ENCODE data around the gene KITLG. TPM values are rescaled to one million over a fixed set of nuclear protein-coding genes. Genes with fewer than 3 reads are reported as not detected.
"Not testable (repeated sequence)": the region's sequence is repeated elsewhere in the genome, so short reads cannot be mapped to it uniquely, and the experiment has no call there.

KITLG gene
- total RNA-seq, 2 experiments from 2014 or later: 0.19 to 0.31 TPM

DNA sequence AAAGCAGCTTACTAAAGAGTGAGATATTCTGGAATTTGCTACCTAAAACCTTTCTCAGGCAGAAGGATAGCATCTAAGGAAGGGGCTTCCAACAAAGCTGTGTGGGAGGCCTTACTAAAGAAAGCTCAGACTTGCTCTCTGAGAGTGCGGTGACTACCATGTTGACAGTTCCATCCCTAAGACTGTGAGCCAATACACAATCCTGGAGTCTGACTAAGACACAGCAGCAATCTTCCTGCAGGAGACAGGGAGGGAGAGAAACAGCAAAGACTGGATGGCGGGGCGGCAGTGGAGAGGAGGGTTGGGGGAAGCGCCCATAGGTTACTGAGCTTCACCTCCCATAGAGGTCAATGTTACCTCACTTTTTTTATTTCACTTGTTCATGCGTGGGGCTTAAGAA, 70.9 kb downstream of the KITLG start:
- Mint-ChIP-seq H3K4me3 (no peak overlapping the region), H3K4me1 (no peaks in the 10 kb centered on the region), H3K27me3 (no peaks in the 10 kb centered on the region), H3K27ac (no peak overlapping the region), H3K9me3 (no peaks in the 10 kb centered on the region), H3K36me3 (no peaks in the 10 kb centered on the region)
- ATAC-seq (ENCODE audit: low read depth) (no peak), DNase-seq (no peak)
- POLR2A ChIA-PET: no interaction called here

DNA sequence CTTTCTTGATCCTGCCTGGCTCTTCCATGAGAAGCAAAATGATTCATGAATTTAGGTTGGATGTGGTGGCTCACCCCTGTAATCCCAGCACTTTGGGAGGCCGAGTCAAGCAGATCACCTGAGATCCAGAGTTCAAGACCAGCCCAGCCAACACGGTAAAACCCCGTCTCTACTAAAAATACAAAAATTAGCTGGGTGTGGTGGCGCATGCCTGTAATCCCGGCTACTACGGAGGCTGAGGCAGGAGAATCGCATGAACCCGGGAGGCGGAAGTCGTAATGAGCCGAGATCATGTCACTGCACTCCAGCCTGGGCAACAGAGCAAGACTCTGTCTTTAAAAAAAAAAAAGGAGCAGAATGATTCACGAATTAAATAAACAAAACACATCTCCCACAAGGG, 72.4 kb downstream of the KITLG start:
- H3K36me3 Mint-ChIP-seq; H3K4me1 Mint-ChIP-seq; DNase-seq; H3K27me3 Mint-ChIP-seq; POLR2A ChIA-PET; H3K27ac Mint-ChIP-seq; ATAC-seq (ENCODE audit: low read depth); H3K9me3 Mint-ChIP-seq; H3K4me3 Mint-ChIP-seq: not testable (repeated sequence)

DNA sequence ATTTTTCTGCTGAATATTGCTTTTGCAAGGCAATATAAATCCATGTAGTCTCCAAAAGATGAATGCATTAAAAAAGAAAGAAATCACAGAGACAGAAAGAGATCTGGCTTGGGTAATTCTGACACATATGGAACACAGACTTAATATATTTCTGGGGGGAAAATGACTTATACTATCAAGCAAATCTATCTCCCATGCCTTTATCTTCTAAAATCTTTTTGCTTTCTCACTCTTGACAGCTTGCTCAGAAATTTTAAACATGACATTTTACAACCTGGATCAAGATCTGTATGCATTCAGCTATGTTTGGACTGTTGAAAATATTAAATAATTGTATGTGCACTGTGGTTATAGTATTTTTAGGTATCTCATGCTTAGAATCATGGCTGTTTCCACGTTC, 73.0 kb downstream of the KITLG start:
- no peaks in the 10 kb centered on the region for H3K4me1 Mint-ChIP-seq
- H3K27ac Mint-ChIP-seq: no peak overlapping the region
- POLR2A ChIA-PET: no interaction called here
- H3K9me3 Mint-ChIP-seq: no peaks in the 10 kb centered on the region
- DNase-seq (no peak), ATAC-seq (ENCODE audit: low read depth) (no peak)
- H3K27me3 Mint-ChIP-seq: no peaks in the 10 kb centered on the region
- H3K36me3 Mint-ChIP-seq: no peaks in the 10 kb centered on the region
- no peak overlapping the region for H3K4me3 Mint-ChIP-seq

DNA sequence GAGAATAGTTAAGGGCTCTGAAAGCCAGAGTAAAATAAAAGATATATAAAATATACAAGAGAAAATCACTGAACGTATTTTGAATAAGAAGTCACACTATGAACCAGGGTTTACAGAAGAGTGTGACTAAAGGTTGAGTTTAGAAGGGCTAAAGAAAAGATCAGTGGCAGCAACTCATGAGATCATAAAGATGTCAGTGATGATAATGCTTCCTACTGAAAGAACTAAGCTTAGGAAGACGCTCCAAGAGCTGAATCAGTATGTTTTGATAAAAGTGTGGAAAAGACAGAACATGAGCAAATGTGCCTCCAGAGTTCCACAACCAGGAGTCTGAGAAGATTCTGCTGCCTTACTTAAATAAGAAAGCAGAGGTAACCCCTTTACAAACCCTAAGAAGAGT, 74.6 kb downstream of the KITLG start:
- ATAC-seq (ENCODE audit: low read depth): no peak
- POLR2A ChIA-PET: no interaction called here

DNA sequence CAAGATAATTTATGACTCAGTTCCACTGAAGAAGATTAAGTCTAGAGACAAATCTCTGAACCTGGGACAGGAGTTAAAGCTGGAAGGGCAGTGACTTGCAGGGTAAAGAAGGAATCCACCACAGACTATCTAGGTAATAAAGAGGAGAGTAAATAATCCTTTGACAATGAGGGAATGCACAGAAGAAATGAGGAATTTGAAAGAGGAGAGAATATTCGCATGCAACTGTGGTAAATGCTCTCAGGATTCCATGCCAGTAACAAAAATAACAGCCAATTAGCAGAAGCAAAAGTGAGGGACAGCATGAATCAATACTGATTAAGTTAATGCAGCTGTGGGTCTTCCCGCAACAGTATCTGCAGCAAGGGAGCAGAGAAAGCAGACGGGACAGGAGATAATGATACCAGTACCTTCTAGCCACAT, 77.0 kb downstream of the KITLG start:
- DNase-seq (no peak), ATAC-seq (ENCODE audit: low read depth) (no peak)
- Mint-ChIP-seq H3K4me1 (no peaks in the 10 kb centered on the region), H3K27me3 (no peaks in the 10 kb centered on the region), H3K27ac (no peak overlapping the region), H3K36me3 (no peaks in the 10 kb centered on the region), H3K4me3 (no peak overlapping the region), H3K9me3 (no peaks in the 10 kb centered on the region)
- POLR2A ChIA-PET: no interaction called here

More for the DNA sequence above, 74.6 kb downstream of the KITLG start:
- no peaks in the 10 kb centered on the region for H3K9me3 Mint-ChIP-seq
- H3K27ac Mint-ChIP-seq: no peak overlapping the region
- H3K27me3 Mint-ChIP-seq: no peaks in the 10 kb centered on the region
- H3K4me1 Mint-ChIP-seq: no peaks in the 10 kb centered on the region
- no peak for DNase-seq
- H3K36me3 Mint-ChIP-seq: no peaks in the 10 kb centered on the region
- H3K4me3 Mint-ChIP-seq: no peak overlapping the region

DNA sequence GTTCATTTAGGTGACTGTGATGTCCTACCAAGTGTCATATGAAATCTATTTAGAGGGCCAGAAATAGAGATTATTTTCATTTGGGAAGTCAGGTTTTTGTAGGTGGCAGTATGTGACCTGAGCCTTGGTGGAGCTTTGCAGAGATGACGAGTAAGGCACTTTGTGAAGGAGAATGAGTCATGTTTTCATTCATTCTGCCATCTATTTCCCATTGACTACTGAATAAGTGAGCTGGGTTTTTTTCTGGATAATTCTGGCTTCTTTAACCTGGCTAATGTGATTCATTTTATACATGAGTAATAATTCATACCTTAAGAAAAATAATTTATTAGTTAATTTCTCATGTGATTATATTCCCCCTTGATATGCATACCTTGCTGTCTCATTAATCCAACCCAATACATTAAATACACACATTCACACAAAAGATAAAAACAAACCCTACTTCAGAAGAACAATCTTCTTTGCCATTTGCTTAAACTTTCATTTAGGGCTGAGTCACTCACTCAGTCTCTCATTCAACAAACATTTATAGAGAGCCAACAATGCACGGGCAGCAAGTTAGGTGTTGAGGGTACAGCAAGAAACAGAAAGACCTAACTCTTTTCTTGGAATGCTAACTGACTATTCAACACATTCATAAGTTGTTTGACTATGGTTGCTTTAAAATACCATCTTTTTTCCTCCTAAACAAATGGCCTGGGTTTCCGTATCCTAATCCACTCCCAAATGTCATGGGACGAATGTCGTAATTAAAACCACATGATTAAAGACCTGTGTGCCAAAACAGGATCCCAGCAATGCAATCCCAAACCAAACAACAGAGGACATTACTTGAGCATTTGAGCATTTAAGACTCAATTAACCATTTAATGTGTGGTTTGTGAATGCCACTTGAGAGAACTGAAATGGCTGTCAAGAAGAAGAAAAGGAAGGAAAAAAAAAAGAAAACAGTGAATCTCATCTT, 78.0 kb downstream of the KITLG start:
- no peak overlapping the region for H3K4me3 Mint-ChIP-seq
- POLR2A ChIA-PET: no interaction called here
- DNase-seq: no peak
- ATAC-seq (ENCODE audit: low read depth): no peak
- H3K9me3 Mint-ChIP-seq: no peaks in the 10 kb centered on the region
- H3K27ac Mint-ChIP-seq: no peak overlapping the region
- no peaks in the 10 kb centered on the region for H3K36me3 Mint-ChIP-seq
- no peaks in the 10 kb centered on the region for H3K27me3 Mint-ChIP-seq
- no peaks in the 10 kb centered on the region for H3K4me1 Mint-ChIP-seq

DNA sequence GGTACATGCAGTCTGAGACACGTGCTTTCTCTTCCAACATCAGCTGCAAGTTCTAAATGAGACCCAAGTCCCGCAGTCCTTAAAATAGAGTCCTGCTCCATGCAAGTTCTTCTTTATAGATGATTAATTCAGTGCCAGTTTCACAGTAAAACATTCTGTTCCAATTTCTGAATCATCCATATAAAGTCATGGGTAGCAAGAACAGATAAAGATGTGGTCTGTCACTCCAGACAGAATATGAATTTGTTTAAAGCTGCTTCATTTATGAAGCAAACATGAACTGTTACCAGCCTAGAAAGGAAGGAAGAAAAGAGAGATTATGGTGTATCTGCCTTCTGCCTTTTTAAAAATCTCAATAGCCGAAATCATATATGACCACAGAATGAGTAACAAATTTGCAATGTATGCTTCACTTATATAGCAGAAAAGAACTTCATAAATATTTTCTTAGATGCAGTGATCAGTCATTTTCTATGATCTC, 83.3 kb downstream of the KITLG start:
- Mint-ChIP-seq H3K4me1 (no peaks in the 10 kb centered on the region), H3K9me3 (no peaks in the 10 kb centered on the region), H3K27me3 (no peaks in the 10 kb centered on the region), H3K36me3 (no peaks in the 10 kb centered on the region), H3K27ac (no peak overlapping the region), H3K4me3 (no peak overlapping the region)
- POLR2A ChIA-PET: no interaction called here
- no peak for DNase-seq
- no peak for ATAC-seq (ENCODE audit: low read depth)

DNA sequence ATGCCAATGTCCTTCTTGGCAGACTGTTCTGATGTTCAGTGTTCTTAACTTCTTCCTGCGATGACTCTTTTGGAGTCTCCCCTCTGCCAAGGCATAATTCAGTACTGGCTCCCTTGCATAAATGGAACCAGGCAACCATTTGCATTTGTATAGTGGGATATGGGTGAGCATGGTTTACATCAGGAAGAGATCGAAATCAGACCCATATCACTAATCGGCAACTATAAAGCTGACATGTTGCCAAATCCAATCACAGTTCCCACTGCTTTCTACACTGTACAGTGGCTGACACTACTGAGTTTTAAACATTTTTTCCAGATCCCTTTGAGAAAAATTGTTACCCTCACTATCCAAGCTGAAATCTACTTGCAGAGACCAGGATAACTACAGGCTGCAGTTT, 83.8 kb downstream of the KITLG start:
- Mint-ChIP-seq H3K9me3 (no peaks in the 10 kb centered on the region), H3K4me3 (no peak overlapping the region), H3K27ac (no peak overlapping the region), H3K27me3 (no peaks in the 10 kb centered on the region), H3K4me1 (no peaks in the 10 kb centered on the region), H3K36me3 (no peaks in the 10 kb centered on the region)
- POLR2A ChIA-PET: no interaction called here
- ATAC-seq (ENCODE audit: low read depth) (no peak), DNase-seq (no peak)

DNA sequence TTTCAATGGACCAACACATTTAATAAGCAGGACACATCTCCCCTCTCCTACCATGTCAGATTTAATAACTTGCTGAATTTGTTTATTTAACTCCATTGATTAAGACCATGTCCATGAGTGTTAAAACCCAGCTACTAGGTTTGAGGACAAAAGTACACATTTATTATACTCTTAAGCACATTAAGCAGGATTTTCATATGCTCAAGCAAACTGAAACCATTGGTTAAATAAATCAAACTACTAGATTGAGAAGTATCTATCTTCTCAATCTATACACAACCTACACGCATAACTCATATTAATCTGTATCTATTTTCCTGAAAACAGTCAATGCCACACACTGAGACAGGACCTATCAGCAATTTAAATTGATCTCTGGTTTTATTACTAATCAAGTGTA, 85.2 kb downstream of the KITLG start:
- Mint-ChIP-seq H3K27ac (no peak overlapping the region), H3K27me3 (no peaks in the 10 kb centered on the region), H3K36me3 (no peaks in the 10 kb centered on the region), H3K4me3 (no peak overlapping the region), H3K9me3 (no peaks in the 10 kb centered on the region), H3K4me1 (no peaks in the 10 kb centered on the region)
- ATAC-seq (ENCODE audit: low read depth): no peak
- DNase-seq: no peak
- POLR2A ChIA-PET: no interaction called here

DNA sequence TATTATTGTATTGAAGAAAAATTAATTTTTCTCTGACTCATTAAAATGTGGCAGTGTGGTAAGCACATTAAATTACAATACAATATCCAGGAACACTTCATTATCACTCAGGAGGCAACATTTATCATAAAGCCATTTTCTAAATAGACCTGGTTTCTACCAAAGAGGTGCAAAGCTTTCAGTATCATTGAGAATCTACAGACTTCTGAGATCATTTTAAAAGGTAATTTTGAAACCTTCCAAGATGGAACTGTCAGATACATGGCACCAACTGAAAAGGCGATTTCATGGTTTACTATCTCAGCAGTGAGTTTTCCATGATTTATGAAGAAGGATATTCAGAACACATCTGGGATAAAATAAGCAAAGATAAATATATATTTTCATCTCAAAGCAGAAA, 85.8 kb downstream of the KITLG start:
- Mint-ChIP-seq H3K27ac (no peak overlapping the region), H3K4me3 (no peak overlapping the region), H3K4me1 (no peaks in the 10 kb centered on the region), H3K27me3 (no peaks in the 10 kb centered on the region), H3K9me3 (no peaks in the 10 kb centered on the region), H3K36me3 (no peaks in the 10 kb centered on the region)
- DNase-seq (no peak), ATAC-seq (ENCODE audit: low read depth) (no peak)
- POLR2A ChIA-PET: no interaction called here

DNA sequence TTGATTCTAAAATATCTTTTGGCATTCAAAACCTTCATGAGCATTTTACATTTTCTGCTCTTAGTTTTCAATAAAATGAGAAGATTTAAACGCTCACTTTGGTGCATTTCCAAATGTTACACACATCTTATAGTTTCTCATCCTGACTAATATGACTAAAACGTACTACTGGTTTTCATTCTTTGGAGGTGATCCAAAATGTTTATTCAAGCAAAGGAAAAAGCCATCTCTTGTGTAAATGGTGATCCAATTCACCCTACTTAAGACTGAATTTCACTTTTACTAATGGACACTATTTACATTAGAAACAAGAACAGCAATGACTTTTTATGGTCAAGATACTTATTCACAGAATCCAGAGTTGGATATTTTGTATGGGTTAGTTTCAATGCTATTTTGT, 86.6 kb downstream of the KITLG start:
- DNase-seq (no peak), ATAC-seq (ENCODE audit: low read depth) (no peak)
- H3K4me3 Mint-ChIP-seq: no peak overlapping the region
- no peak overlapping the region for H3K27ac Mint-ChIP-seq
- no peaks in the 10 kb centered on the region for H3K27me3 Mint-ChIP-seq
- H3K36me3 Mint-ChIP-seq: no peaks in the 10 kb centered on the region
- POLR2A ChIA-PET: no interaction called here
- H3K4me1 Mint-ChIP-seq: no peaks in the 10 kb centered on the region
- no peaks in the 10 kb centered on the region for H3K9me3 Mint-ChIP-seq

DNA sequence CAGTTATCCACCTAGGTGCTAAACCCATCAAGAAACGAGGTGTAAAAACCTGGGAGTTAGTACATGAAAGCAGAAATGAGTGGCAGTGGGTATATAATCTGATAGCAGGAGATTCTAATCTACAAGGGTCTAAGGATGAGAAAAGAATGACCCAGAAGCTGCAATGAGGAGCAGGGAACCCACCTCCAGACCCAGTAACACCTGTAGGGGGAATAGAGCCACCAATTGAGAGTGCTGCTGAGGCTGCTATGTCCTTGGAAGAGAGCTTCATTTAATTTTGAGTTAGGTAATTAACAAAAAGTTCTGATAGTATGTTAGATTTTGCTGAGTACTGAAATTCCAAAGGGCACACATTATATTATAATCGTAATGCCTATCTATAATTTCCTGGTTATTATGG, 89.8 kb downstream of the KITLG start:
- Mint-ChIP-seq H3K36me3 (no peaks in the 10 kb centered on the region), H3K4me1 (no peaks in the 10 kb centered on the region), H3K9me3 (no peaks in the 10 kb centered on the region), H3K27ac (no peak overlapping the region), H3K4me3 (no peak overlapping the region), H3K27me3 (no peaks in the 10 kb centered on the region)
- POLR2A ChIA-PET: no interaction called here
- DNase-seq (no peak), ATAC-seq (ENCODE audit: low read depth) (no peak)

DNA sequence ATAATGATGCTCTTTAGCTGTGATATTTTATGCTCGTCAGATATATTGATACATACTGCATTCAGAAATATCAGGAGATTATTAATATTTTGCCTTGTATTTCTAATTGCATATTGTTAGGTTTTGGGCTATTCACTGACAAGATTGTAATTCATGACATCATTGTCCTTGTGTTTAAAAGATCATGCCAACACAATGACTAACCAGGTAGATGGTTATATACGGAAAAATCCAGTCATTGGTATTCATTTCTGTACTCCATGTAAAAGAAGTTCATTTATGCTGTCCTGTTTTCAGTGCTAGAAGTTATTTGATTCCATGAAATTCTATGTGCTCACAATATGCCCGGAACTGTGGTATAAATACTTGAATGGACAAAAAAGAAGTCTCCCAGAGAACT, 107.5 kb downstream of the KITLG start:
- DNase-seq (no peak), ATAC-seq (ENCODE audit: low read depth) (no peak)
- Mint-ChIP-seq H3K36me3 (no peaks in the 10 kb centered on the region), H3K4me3 (no peak overlapping the region), H3K4me1 (no peaks in the 10 kb centered on the region), H3K27me3 (no peaks in the 10 kb centered on the region), H3K27ac (no peak overlapping the region), H3K9me3 (peaks cover under 1% of the 10 kb centered on the region)
- POLR2A ChIA-PET: no interaction called here

DNA sequence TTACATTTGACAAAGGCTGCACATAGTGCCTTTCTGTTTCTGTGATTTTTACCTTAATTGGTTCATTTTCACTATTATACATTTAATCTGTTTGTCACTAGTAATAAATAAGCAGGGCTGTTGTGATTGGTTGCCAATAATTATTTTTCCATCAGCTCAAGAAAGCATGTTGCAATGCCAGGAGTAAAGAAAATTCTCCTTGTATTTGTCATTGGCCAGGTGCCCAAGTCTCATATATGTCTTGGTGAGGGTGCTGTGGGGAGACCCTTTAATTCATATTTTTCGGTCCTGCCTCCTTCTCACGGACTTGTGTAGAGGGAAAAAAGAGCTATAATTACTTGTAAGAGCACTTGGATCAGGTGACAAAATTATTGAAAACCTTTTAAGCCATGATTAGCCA, 108.0 kb downstream of the KITLG start:
- no peak overlapping the region for H3K4me3 Mint-ChIP-seq
- ATAC-seq (ENCODE audit: low read depth): no peak
- H3K4me1 Mint-ChIP-seq: no peaks in the 10 kb centered on the region
- no peaks in the 10 kb centered on the region for H3K36me3 Mint-ChIP-seq
- no peaks in the 10 kb centered on the region for H3K27me3 Mint-ChIP-seq
- no peak for DNase-seq
- POLR2A ChIA-PET: no interaction called here
- H3K27ac Mint-ChIP-seq: no peak overlapping the region
- H3K9me3 Mint-ChIP-seq: no peaks in the 10 kb centered on the region
